H1 (cell line): Measurements from ENCODE around the gene ATP5F1A. TPM values are rescaled to one million over a fixed set of nuclear protein-coding genes. Genes with fewer than 3 reads are reported as not detected.

Experiments used
- CTCF ChIA-PET: fragments of 300-600 bp; sonication (Branson Sonifier 250); formaldehyde crosslinking; loops from one replicate; lab custom pipeline; 2021; ENCODE audit not compliant: partially characterized antibody; lab: Charles Lee
- POLR2A ChIA-PET: fragments of 300-600 bp; sonication (Branson Sonifier 250); formaldehyde crosslinking; loops from one replicate; lab custom pipeline; 2021; ENCODE audit warnings: inconsistent platforms; ENCODE audit not compliant: partially characterized antibody; lab: Charles Lee
- DNase-seq, 2 experiments: peaks; one replicate each; pipeline versions ENCODE4 v3.0.0 to v3.0.0-alpha.2; 2010 to 2022; ENCODE audit warnings: low spot score in 2 of 2, low read depth in 1 of 2, mixed read lengths in 1 of 2
- FAIRE-seq: peaks from 2 replicates; lab custom pipeline; 2011; peaks lifted over from hg19 to GRCh38; lab: Jason Lieb, UNC
- H2AFZ ChIP-seq: 2 replicates; pipeline ENCODE4 v1.8.1; 2012; ENCODE audit warnings: low read length, inconsistent platforms
- H2AK5ac ChIP-seq: 2 replicates; pipeline ENCODE4 v1.6.1; 2013; ENCODE audit warnings: low read depth, low read length
- H2BK120ac ChIP-seq: replicated peaks from 2 replicates; pipeline ENCODE3; 2013; ENCODE audit warnings: low read depth, low read length, inconsistent platforms
- H2BK12ac ChIP-seq: 2 replicates; pipeline ENCODE4 v1.6.1; 2013; ENCODE audit warnings: low read depth, low read length
- H2BK15ac ChIP-seq: 2 replicates; pipeline ENCODE4 v1.6.1; 2013; ENCODE audit warnings: low read length
- H2BK20ac ChIP-seq: 2 replicates; pipeline ENCODE4 v1.6.1; 2013; ENCODE audit warnings: low read length
- H2BK5ac ChIP-seq: 2 replicates; pipeline ENCODE4 v1.6.1; 2013; ENCODE audit warnings: low read depth, low read length
- H3K14ac ChIP-seq: 2 replicates; pipeline ENCODE4 v1.6.1; 2013; ENCODE audit warnings: inconsistent platforms; ENCODE audit not compliant: insufficient read length
- H3K18ac ChIP-seq: 2 replicates; pipeline ENCODE4 v1.6.1; 2013; ENCODE audit warnings: low read length; ENCODE audit errors: extremely low read depth
- H3K23ac ChIP-seq: 2 replicates; pipeline ENCODE4 v1.6.1; 2013; ENCODE audit warnings: inconsistent platforms; ENCODE audit not compliant: insufficient read length
- H3K23me2 ChIP-seq: 2 replicates; pipeline ENCODE4 v1.6.1; 2013; ENCODE audit warnings: low read depth, low read length
- H3K27ac ChIP-seq: 2 replicates; pipeline ENCODE4 v1.6.1; 2011; ENCODE audit warnings: low read depth, low read length, inconsistent platforms
- H3K27me3 ChIP-seq, 4 experiments: replicated peaks in 1 of 4; 1 replicate in 1 of 4; 2 replicates in 3 of 4; pipeline versions ENCODE4 v1.6.1 to v1.8.1; 2011 to 2013; ENCODE audit warnings: low read length in 3 of 4, mild to moderate bottlenecking in 3 of 4, inconsistent platforms in 2 of 4, mixed read lengths in 2 of 4, moderate library complexity in 1 of 4; ENCODE audit not compliant: control insufficient read depth in 3 of 4, insufficient read depth in 3 of 4; ENCODE audit errors: extremely low read depth in 1 of 4
- H3K36me3 ChIP-seq, 4 experiments: 2 replicates each; pipeline versions ENCODE4 v1.6.1 to v1.8.1; 2011 to 2013; ENCODE audit warnings: mild to moderate bottlenecking in 4 of 4, low read length in 3 of 4, moderate library complexity in 2 of 4, control low read depth in 1 of 4, inconsistent platforms in 1 of 4; ENCODE audit not compliant: insufficient read depth in 4 of 4, control insufficient read depth in 2 of 4
- H3K4ac ChIP-seq: replicated peaks from 2 replicates; pipeline ENCODE3; 2013; ENCODE audit warnings: low read length, low read depth, mixed read lengths, inconsistent platforms; ENCODE audit not compliant: insufficient read length
- H3K4me1 ChIP-seq, 4 experiments: replicated peaks in 1 of 4; 1 replicate in 1 of 4; 2 replicates in 3 of 4; pipeline versions ENCODE4 v1.6.1 to v1.8.1; 2011 to 2013; ENCODE audit warnings: low read length in 3 of 4, inconsistent platforms in 2 of 4, mixed read lengths in 1 of 4; ENCODE audit not compliant: insufficient read depth in 4 of 4, control insufficient read depth in 3 of 4
- H3K4me2 ChIP-seq, 2 experiments: 2 replicates each; pipeline versions ENCODE4 v1.6.1 to v1.8.1; 2011 to 2013; ENCODE audit warnings: low read depth in 2 of 2, low read length in 2 of 2, control low read depth in 1 of 2, inconsistent platforms in 1 of 2, mild to moderate bottlenecking in 1 of 2; ENCODE audit not compliant: insufficient read depth in 1 of 2
- H3K4me3 ChIP-seq, 4 experiments: fragments of 200-600, 300-600 bp in 1 of 4; sonication (generic), shearing (Covaris generic), sonication (Bioruptor Twin) in 1 of 4; 2 replicates each; pipeline versions ENCODE4 v1.5.1 to v1.8.1; 2011 to 2016; ENCODE audit warnings: low read length in 4 of 4, low read depth in 3 of 4, control low read depth in 2 of 4, inconsistent platforms in 2 of 4, mild to moderate bottlenecking in 2 of 4, mixed read lengths in 1 of 4, moderate library complexity in 1 of 4; ENCODE audit not compliant: insufficient read depth in 2 of 4; ENCODE audit errors: extremely low read depth in 1 of 4
- H3K56ac ChIP-seq: replicated peaks from 2 replicates; pipeline ENCODE3; 2013; ENCODE audit warnings: low read depth, mild to moderate bottlenecking, mixed read lengths, low read length, inconsistent platforms; ENCODE audit not compliant: insufficient read length
- H3K79me1 ChIP-seq: 2 replicates; pipeline ENCODE4 v1.6.1; 2013; ENCODE audit warnings: low read depth, low read length, control low read depth
- H3K79me2 ChIP-seq, 2 experiments: 2 replicates each; pipeline versions ENCODE4 v1.6.1 to v1.8.1; 2012 to 2013; ENCODE audit warnings: low read length in 2 of 2, mild to moderate bottlenecking in 2 of 2, inconsistent platforms in 1 of 2; ENCODE audit not compliant: insufficient read depth in 2 of 2, control insufficient read depth in 1 of 2
- H3K9ac ChIP-seq, 4 experiments: replicated peaks in 1 of 4; 1 replicate in 1 of 4; 2 replicates in 3 of 4; pipeline versions ENCODE4 v1.6.1 to v1.8.1; 2011 to 2013; ENCODE audit warnings: low read depth in 3 of 4, low read length in 3 of 4, control low read depth in 2 of 4, mild to moderate bottlenecking in 2 of 4, moderate library complexity in 2 of 4, inconsistent platforms in 1 of 4; ENCODE audit errors: extremely low read depth in 1 of 4
- H3K9me3 ChIP-seq, 2 experiments: 2 replicates each; pipeline versions ENCODE4 v1.6.1 to v1.8.1; 2012 to 2013; ENCODE audit warnings: mild to moderate bottlenecking in 2 of 2, moderate library complexity in 2 of 2, control low read depth in 1 of 2, inconsistent platforms in 1 of 2, low read depth in 1 of 2, low read length in 1 of 2, mixed read lengths in 1 of 2; ENCODE audit not compliant: insufficient read depth in 2 of 2
- H4K20me1 ChIP-seq, 2 experiments: replicated peaks in 1 of 2; 2 replicates each; pipeline versions ENCODE3 to v1.8.1; 2011 to 2013; ENCODE audit warnings: inconsistent platforms in 2 of 2, low read length in 2 of 2, mild to moderate bottlenecking in 1 of 2; ENCODE audit not compliant: insufficient read depth in 2 of 2, control insufficient read depth in 1 of 2
- H4K5ac ChIP-seq: 2 replicates; pipeline ENCODE4 v1.6.1; 2013; ENCODE audit warnings: low read length, low read depth, mixed read lengths, inconsistent platforms; ENCODE audit not compliant: insufficient read length
- H4K8ac ChIP-seq: 2 replicates; pipeline ENCODE4 v1.8.0; 2013; ENCODE audit warnings: mild to moderate bottlenecking, moderate library complexity, low read length, inconsistent platforms; ENCODE audit not compliant: insufficient read depth; ENCODE audit errors: extremely low read depth
- H4K91ac ChIP-seq: replicated peaks from 2 replicates; pipeline ENCODE3; 2013; ENCODE audit warnings: low read length, mixed read lengths, inconsistent platforms; ENCODE audit not compliant: insufficient read length
- ASH2L ChIP-seq: fragments of 200-600, 300-600 bp; sonication (generic); IDR thresholded peaks from one replicate; pipeline ENCODE4 v1.7.1; 2017; ENCODE audit warnings: low read length
- BCL11A ChIP-seq, 2 experiments: IDR thresholded peaks; one replicate each; pipeline ENCODE4 v1.6.1; 2011; ENCODE audit warnings: low read depth in 2 of 2, low read length in 2 of 2, mild to moderate bottlenecking in 2 of 2
- CBX8 ChIP-seq: fragments of 300-800, 300-1000 bp; sonication (generic); IDR thresholded peaks from 2 replicates; pipeline ENCODE4 v1.7.1; 2016; ENCODE audit warnings: low read depth, low read length, borderline replicate concordance
- CREB1 ChIP-seq: IDR thresholded peaks from 2 replicates; pipeline ENCODE4 v1.6.1; 2012; ENCODE audit warnings: inconsistent platforms
- CTCF ChIP-seq, 3 experiments: IDR thresholded peaks; 1 replicate in 2 of 3; 2 replicates in 1 of 3; pipeline versions ENCODE4 v1.5.1 to v1.6.1; 2011; ENCODE audit warnings: low read length in 3 of 3, mild to moderate bottlenecking in 3 of 3, inconsistent platforms in 2 of 3, low read depth in 1 of 3, moderate library complexity in 1 of 3; ENCODE audit not compliant: insufficient read depth in 1 of 3; ENCODE audit errors: control extremely low read depth in 1 of 3
- HDAC2 ChIP-seq, 2 experiments: fragments of 300-600 bp in 1 of 2; sonication (generic) in 1 of 2; IDR thresholded peaks; 2 replicates each; pipeline ENCODE4 v1.6.1; 2011 to 2012; ENCODE audit warnings: low read depth in 2 of 2, low read length in 2 of 2, mild to moderate bottlenecking in 2 of 2, moderate library complexity in 2 of 2, borderline replicate concordance in 1 of 2, inconsistent platforms in 1 of 2
- KDM4A ChIP-seq: IDR thresholded peaks from one replicate; pipeline ENCODE4 v1.7.1; 2012; ENCODE audit warnings: low read depth, mild to moderate bottlenecking, moderate library complexity, low read length, inconsistent platforms; ENCODE audit not compliant: severe bottlenecking
- NRF1 ChIP-seq: IDR thresholded peaks from 2 replicates; pipeline ENCODE4 v1.6.1; 2011; ENCODE audit warnings: mild to moderate bottlenecking, low read depth, low read length, improper control_type of control experiment
- SIX5 ChIP-seq: IDR thresholded peaks from 2 replicates; pipeline ENCODE4 v1.6.1; 2011; ENCODE audit warnings: mild to moderate bottlenecking, low read depth, low read length
- TEAD4 ChIP-seq: IDR thresholded peaks from 2 replicates; pipeline ENCODE4 v1.6.1; 2012; ENCODE audit warnings: low read depth, low read length, inconsistent platforms, mixed read lengths
- WGBS, 2 experiments: shearing (Covaris generic) in 1 of 2; methylation state at CpG; one replicate each; pipeline versions ENCODE4 v1.1.6 to v1.1.7; 2013 to 2015; ENCODE audit warnings: low lambda C conversion rate in 2 of 2, mixed read lengths in 2 of 2, inconsistent platforms in 1 of 2, low coverage in 1 of 2, missing lambda C conversion rate in 1 of 2; ENCODE audit not compliant: insufficient replicate concordance in 2 of 2, insufficient coverage in 1 of 2, insufficient read length in 1 of 2; ENCODE audit errors: extremely low coverage in 1 of 2, missing lambda C conversion rate in 1 of 2; 5-methylcytosine and 5-hydroxymethylcytosine counted together
- polyA plus RNA-seq, 7 experiments: library from polyadenylated mRNA; depleted of rRNA in 3 of 7; stranded (reverse) in 5 of 7; unstranded in 2 of 7; fragments of >200 nt in 5 of 7; fragments of 200-250 nt in 2 of 7; gene quantifications; 1 replicate in 5 of 7; 2 replicates in 1 of 7; 4 replicates in 1 of 7; pipeline versions ENCODE4 v1.2.1 to v1.2.3, GENCODE V29; 2011 to 2013; ENCODE audit warnings: missing spikeins in 2 of 7, mixed read lengths in 2 of 7
- total RNA-seq: library from RNA; stranded (reverse); fragmentation: NEBNext Ultra II Directional; extraction: Animal tissue kit (Norgen Biotek cat#: 25700); gene quantifications from 2 replicates; pipeline ENCODE4 v1.2.1, GENCODE V29; 2021

ATP5F1A gene
- total and polyA plus RNA-seq, 2 of the 8 experiments (the other 6 are each of a cell fraction or from before 2014, with no cell fraction given) = 685 to 970 TPM

GRCh38 chr18:46072376-46072867 is 25.7 kb downstream of the ATP5F1A start:
- H4K8ac ChIP-seq = no peak overlapping the region
- POLR2A ChIA-PET = interaction anchor here (0.6 to 2.3 kb wide), 5 partner anchors 9 to 113 kb away, joined by 4 to 7 read pairs (median 4); partner anchors contain the start of gene HAUS1
- TF ChIP-seq NRF1 = no peak
- no peak for TF ChIP-seq HDAC2 (IDR thresholded peaks at IDR 0.05; ENCODE audit: borderline replicate concordance in 1 of 2, low read depth in 2 of 2, low read length in 2 of 2)
- no peak for TF ChIP-seq BCL11A (IDR thresholded peaks at IDR 0.05; ENCODE audit: low read depth in 2 of 2, low read length in 2 of 2)
- no peak for TF ChIP-seq CBX8
- TF ChIP-seq KDM4A = no peak
- no peak for TF ChIP-seq CREB1
- TF ChIP-seq CTCF (IDR thresholded peaks at IDR 0.05; ENCODE audit: control extremely low read depth in 1 of 3, insufficient read depth in 1 of 3, low read depth in 1 of 3, low read length in 3 of 3) = no peak
- TF ChIP-seq TEAD4 = no peak
- no peak for TF ChIP-seq ASH2L
- TF ChIP-seq SIX5 = no peak

More at GRCh38 chr18:46072376-46072867, 25.7 kb downstream of the ATP5F1A start:
- Histone ChIP-seq H3K23ac (no peak overlapping the region), H4K91ac (no peak overlapping the region), H3K18ac (no peak overlapping the region), H4K5ac (no peak overlapping the region), H2AFZ (no peak overlapping the region; the same call in 1 of the 2 replicates), H3K4ac (no peak overlapping the region), H3K23me2 (peaks cover 11% of the 10 kb centered on the region; the same call in 1 of the 2 replicates), H2BK12ac (no peak overlapping the region), H3K14ac (no peak overlapping the region), H3K9me3 (no peaks in the 10 kb centered on the region), H3K4me3 (peak overlapping the region; percentile 69 to 86 (median 74)), H3K4me1 (peaks cover 0 to 6% (median 0%) of the 10 kb centered on the region in 4 experiments; a peak in 2 of 7 replicates), H3K4me2 (peak overlapping the region; percentile 88 to 89), H3K79me2 (no peaks in the 10 kb centered on the region), H2BK5ac (no peak overlapping the region), H2AK5ac (no peak overlapping the region), H3K27ac (no peak overlapping the region), H3K36me3 (peaks cover 0 to under 1% (median 0%) of the 10 kb centered on the region in 4 experiments; a peak in 1 of 8 replicates), H2BK120ac (no peak overlapping the region), H2BK15ac (no peak overlapping the region), H4K20me1 (peaks cover 0 to 3% of the 10 kb centered on the region in 2 experiments), H3K56ac (no peak overlapping the region), H3K79me1 (no peaks in the 10 kb centered on the region), H3K9ac (peak overlapping the region in 1 of 4 experiments; percentile 24; a peak in 2 of 7 replicates), H3K27me3 (peaks cover 4 to 31% (median 28%) of the 10 kb centered on the region in 4 experiments), H2BK20ac (no peak overlapping the region)
- FAIRE-seq (no peak), DNase-seq (no peak)
- CTCF ChIA-PET = interaction anchor here (0.6 to 4.1 kb wide), 28 partner anchors 9 to 419 kb away, joined by 3 to 27 read pairs (median 6); no protein-coding TSS in a partner anchor
- WGBS, 2 experiments = 27% methylated on average over 20 of the region's 25 CpGs; no CpG with 5 or more reads in 1 of the 2 experiments
